B cell (primary cell): ENCODE data around the gene LCT. TPM values are rescaled to one million over a fixed set of nuclear protein-coding genes. Genes with fewer than 3 reads are reported as not detected.

Experiments used
- ATAC-seq: fragments of 200-7000 bp; cut with Tn5 transposase; one replicate; pipeline ENCODE4 v1.10.0; 2021; ENCODE audit warnings: low read depth, mild to moderate bottlenecking, moderate number of reproducible peaks, moderate library complexity
- CTCF ChIA-PET: fragments of 350-600 bp; sonication (Branson Sonifier 250); formaldehyde crosslinking; loops from one replicate; lab custom pipeline; 2021; ENCODE audit warnings: antibody characterized with exemption, inconsistent platforms; lab: Charles Lee
- POLR2A ChIA-PET: fragments of 350-600 bp; sonication (Branson Sonifier 250); formaldehyde crosslinking; loops from one replicate; lab custom pipeline; 2021; ENCODE audit warnings: antibody characterized with exemption; lab: Charles Lee
- DNase-seq: peaks from one replicate; pipeline ENCODE4 v3.0.0; 2013
- H2AFZ ChIP-seq: 2 replicates; pipeline ENCODE4 v1.6.1; 2012; ENCODE audit warnings: mild to moderate bottlenecking, low read depth, low read length; ENCODE audit not compliant: insufficient read depth, poor library complexity, severe bottlenecking
- H3K27ac ChIP-seq, 2 donors: 1 replicate in 1 of 2; 2 replicates in 1 of 2; pipeline ENCODE4 v1.5.1; 2012 to 2013; ENCODE audit warnings: low read length in 2 of 2, mild to moderate bottlenecking in 2 of 2, moderate library complexity in 1 of 2
- H3K27me3 ChIP-seq, 4 experiments: fragments of 200-600 bp in 1 of 4; sonication (generic) in 1 of 4; replicated peaks in 1 of 4; 1 replicate in 2 of 4; 2 replicates in 2 of 4; pipeline versions ENCODE4 v1.6.1 to v1.7.0; 2013 to 2016; ENCODE audit warnings: low read length in 3 of 4, mild to moderate bottlenecking in 2 of 4, mixed read lengths in 1 of 4, moderate library complexity in 1 of 4; ENCODE audit not compliant: insufficient read depth in 4 of 4, control insufficient read depth in 3 of 4; ENCODE audit errors: control extremely low read depth in 1 of 4
- H3K36me3 ChIP-seq, 2 experiments: replicated peaks in 1 of 2; 1 replicate in 1 of 2; 2 replicates in 1 of 2; pipeline versions ENCODE4 v1.6.1 to v1.7.1; 2013; ENCODE audit warnings: low read length in 1 of 2; ENCODE audit not compliant: insufficient read depth in 2 of 2, control insufficient read depth in 1 of 2; ENCODE audit errors: control extremely low read depth in 1 of 2, extremely low read depth in 1 of 2
- H3K4me1 ChIP-seq, 2 donors: fragments of 200-600 bp in 1 of 2; sonication (generic) in 1 of 2; 1 replicate in 1 of 2; 2 replicates in 1 of 2; pipeline versions ENCODE4 v1.5.1 to v1.6.1; 2013 to 2017; ENCODE audit warnings: low read length in 2 of 2; ENCODE audit not compliant: control insufficient read depth in 2 of 2, insufficient read depth in 2 of 2
- H3K4me2 ChIP-seq: replicated peaks from 2 replicates; pipeline ENCODE3; 2012; ENCODE audit warnings: mild to moderate bottlenecking, low read depth, low read length; ENCODE audit not compliant: poor library complexity, severe bottlenecking
- H3K4me3 ChIP-seq, 5 experiments: fragments of 200-600 bp in 1 of 5; sonication (generic) in 1 of 5; 1 replicate in 3 of 5; 2 replicates in 2 of 5; pipeline versions ENCODE4 v1.5.1 to v1.7.0; 2011 to 2016; ENCODE audit warnings: low read length in 4 of 5, mild to moderate bottlenecking in 4 of 5, low read depth in 2 of 5, control low read depth in 1 of 5, moderate library complexity in 1 of 5; ENCODE audit not compliant: insufficient read depth in 1 of 5; ENCODE audit errors: control extremely low read depth in 1 of 5, extremely low read depth in 1 of 5
- H3K79me2 ChIP-seq: fragments of 200-600 bp; sonication (generic); one replicate; pipeline ENCODE4 v1.6.0; 2016; ENCODE audit warnings: low read length; ENCODE audit not compliant: control insufficient read depth, insufficient read depth
- H3K9ac ChIP-seq: fragments of 200-600 bp; sonication (generic); 2 replicates; pipeline ENCODE4 v1.6.1; 2017; ENCODE audit warnings: mild to moderate bottlenecking, low read length, moderate library complexity
- H3K9me3 ChIP-seq, 3 donors: one replicate each; pipeline versions ENCODE4 v1.6.1 to v1.7.1; 2013; ENCODE audit warnings: low read length in 2 of 3; ENCODE audit not compliant: control insufficient read depth in 2 of 3, insufficient read depth in 1 of 3; ENCODE audit errors: control extremely low read depth in 1 of 3
- H4K20me1 ChIP-seq: 2 replicates; pipeline ENCODE4 v1.6.0; 2012; ENCODE audit warnings: mild to moderate bottlenecking, low read length; ENCODE audit not compliant: insufficient read depth, control insufficient read depth, poor library complexity, severe bottlenecking
- H3K27ac Mint-ChIP-seq: one replicate; pipeline ENCODE4 v1.8.0; 2021; ENCODE audit warnings: mixed read lengths
- H3K27me3 Mint-ChIP-seq: one replicate; pipeline ENCODE4 v1.8.0; 2021; ENCODE audit warnings: mixed read lengths
- H3K4me1 Mint-ChIP-seq: one replicate; pipeline ENCODE4 v1.8.0; 2021; ENCODE audit warnings: mixed read lengths
- H3K4me3 Mint-ChIP-seq: one replicate; pipeline ENCODE4 v1.8.0; 2021; ENCODE audit warnings: mixed read lengths
- H3K9me3 Mint-ChIP-seq: one replicate; pipeline ENCODE4 v1.8.0; 2022; ENCODE audit warnings: mixed read lengths; ENCODE audit not compliant: insufficient read depth
- EZH2 ChIP-seq: IDR thresholded peaks from 2 replicates; pipeline ENCODE4 v1.6.1; 2012; ENCODE audit warnings: borderline replicate concordance, low read depth, mild to moderate bottlenecking, moderate library complexity, low read length; ENCODE audit not compliant: insufficient read depth, poor library complexity, severe bottlenecking
- WGBS: methylation state at CpG from one replicate; pipeline ENCODE4 v1.1.5; 2013; ENCODE audit warnings: missing lambda C conversion rate; ENCODE audit not compliant: insufficient coverage; 5-methylcytosine and 5-hydroxymethylcytosine counted together
- intact Hi-C: fragments of 100-400 bp; cut with micrococcal nuclease; formaldehyde crosslinking; loops from one replicate; pipeline ENCODE4 v1.10.0; 2022
- polyA plus RNA-seq: library from polyadenylated mRNA; depleted of rRNA; stranded (reverse); fragments of >200 nt; gene quantifications from 2 replicates; pipeline ENCODE4 v1.2.3, GENCODE V29; 2012
- total RNA-seq, 2 donors: library from RNA; stranded (reverse); fragments of 120-200 nt in 1 of 2; gene quantifications; 1 replicate in 1 of 2; 2 replicates in 1 of 2; pipeline versions ENCODE4 v1.2.3 to v1.2.4, GENCODE V29; 2013 to 2022
- TF ChIP-seq, protein P1 (sequence below): fragments of 200-600 bp; IDR thresholded peaks from one replicate; pipeline ENCODE4 v1.8.0; 2022; ENCODE audit warnings: antibody characterized with exemption, mild to moderate bottlenecking

LCT gene
- total and polyA plus RNA-seq, 2 donors (not counting 1 experiment from before 2014, with no cell fraction given) = 0.03 to 0.07 TPM

DNA sequence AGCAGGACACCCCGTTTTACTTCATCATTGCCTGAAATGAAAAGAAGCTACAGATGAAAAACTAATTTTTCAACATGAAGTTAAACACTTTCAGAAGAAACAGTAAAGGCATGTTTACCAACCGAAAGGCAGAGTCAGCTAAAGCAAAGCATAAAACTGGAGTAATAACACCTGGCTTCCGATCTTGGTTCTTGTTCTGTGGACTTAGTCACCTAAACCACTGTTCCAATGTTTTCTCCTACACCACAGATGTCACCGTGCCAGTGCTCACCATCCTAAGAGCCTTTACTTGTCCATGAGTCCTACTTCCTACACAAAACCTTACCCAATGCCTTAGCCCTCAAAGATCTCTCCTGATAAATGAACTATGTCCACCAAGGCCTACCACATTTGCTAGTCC is 25.7 kb upstream of the LCT start:
- Histone ChIP-seq H3K27ac (no peak overlapping the region), H3K9me3 (no peaks in the 10 kb centered on the region), H3K27me3 (no peaks in the 10 kb centered on the region), H3K4me1 (no peaks in the 10 kb centered on the region), H4K20me1 (no peaks in the 10 kb centered on the region), H3K36me3 (peaks cover 5 to 48% of the 10 kb centered on the region in 2 experiments), H3K4me2 (no peak overlapping the region), H3K4me3 (no peak overlapping the region), H2AFZ (no peak overlapping the region), H3K9ac (no peak overlapping the region), H3K79me2 (no peaks in the 10 kb centered on the region)
- ATAC-seq (no peak), DNase-seq (no peak)
- ChIA-PET CTCF (no interaction called here), POLR2A (no interaction called here)
- intact Hi-C loops = no loop called here
- H3K4me1 Mint-ChIP-seq = no peaks in the 10 kb centered on the region
- no peaks in the 10 kb centered on the region for H3K9me3 Mint-ChIP-seq
- no peak overlapping the region for H3K4me3 Mint-ChIP-seq
- WGBS = 98% methylated on average over 4 of the region's 4 CpGs
- no peaks in the 10 kb centered on the region for H3K27me3 Mint-ChIP-seq
- TF ChIP-seq, protein P1, sequence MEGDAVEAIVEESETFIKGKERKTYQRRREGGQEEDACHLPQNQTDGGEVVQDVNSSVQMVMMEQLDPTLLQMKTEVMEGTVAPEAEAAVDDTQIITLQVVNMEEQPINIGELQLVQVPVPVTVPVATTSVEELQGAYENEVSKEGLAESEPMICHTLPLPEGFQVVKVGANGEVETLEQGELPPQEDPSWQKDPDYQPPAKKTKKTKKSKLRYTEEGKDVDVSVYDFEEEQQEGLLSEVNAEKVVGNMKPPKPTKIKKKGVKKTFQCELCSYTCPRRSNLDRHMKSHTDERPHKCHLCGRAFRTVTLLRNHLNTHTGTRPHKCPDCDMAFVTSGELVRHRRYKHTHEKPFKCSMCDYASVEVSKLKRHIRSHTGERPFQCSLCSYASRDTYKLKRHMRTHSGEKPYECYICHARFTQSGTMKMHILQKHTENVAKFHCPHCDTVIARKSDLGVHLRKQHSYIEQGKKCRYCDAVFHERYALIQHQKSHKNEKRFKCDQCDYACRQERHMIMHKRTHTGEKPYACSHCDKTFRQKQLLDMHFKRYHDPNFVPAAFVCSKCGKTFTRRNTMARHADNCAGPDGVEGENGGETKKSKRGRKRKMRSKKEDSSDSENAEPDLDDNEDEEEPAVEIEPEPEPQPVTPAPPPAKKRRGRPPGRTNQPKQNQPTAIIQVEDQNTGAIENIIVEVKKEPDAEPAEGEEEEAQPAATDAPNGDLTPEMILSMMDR = no peak
- TF ChIP-seq EZH2 = no peak
- no peak overlapping the region for H3K27ac Mint-ChIP-seq

- no peak for DNase-seq
- Histone ChIP-seq H3K79me2 (no peaks in the 10 kb centered on the region), H3K9ac (no peak overlapping the region), H4K20me1 (no peaks in the 10 kb centered on the region), H3K4me3 (no peak overlapping the region), H3K4me1 (no peaks in the 10 kb centered on the region), H3K36me3 (peaks cover 3 to 18% of the 10 kb centered on the region in 2 experiments), H3K27ac (no peak overlapping the region), H3K4me2 (no peak overlapping the region), H3K27me3 (no peaks in the 10 kb centered on the region), H2AFZ (no peak overlapping the region), H3K9me3 (no peaks in the 10 kb centered on the region)
- ChIA-PET POLR2A (no interaction called here), CTCF (interaction anchor here (0.5 kb wide), 1 partner anchor 1097 kb away, joined by 4 read pairs; no protein-coding TSS in a partner anchor)
- no peaks in the 10 kb centered on the region for H3K27me3 Mint-ChIP-seq
- H3K4me3 Mint-ChIP-seq = no peak overlapping the region
- no peak overlapping the region for H3K27ac Mint-ChIP-seq
- intact Hi-C loops = no loop called here
- no peaks in the 10 kb centered on the region for H3K4me1 Mint-ChIP-seq
- ATAC-seq = no peak
- TF ChIP-seq, protein P1 = no peak
- no peak for TF ChIP-seq EZH2
- H3K9me3 Mint-ChIP-seq = no peaks in the 10 kb centered on the region
These were observed 16.4 kb upstream of the LCT start for GRCh38 chr2:135853401-135853800.
